Hepatocyte (in vitro differentiated cells): ENCODE measurements around the gene SH3PXD2A. TPM values are rescaled to one million over a fixed set of nuclear protein-coding genes. Genes with fewer than 3 reads are reported as not detected.

Experiments
- DNase-seq: peaks from one replicate; pipeline ENCODE4 v3.0.0-alpha.2; 2016; ENCODE audit warnings: low spot score
- H2AFZ ChIP-seq: fragments of 200-600 bp; sonication (generic); 2 replicates; pipeline ENCODE4 v1.6.0; 2016; ENCODE audit warnings: antibody characterized with exemption, mild to moderate bottlenecking
- H3K27ac ChIP-seq: fragments of 200-600 bp; sonication (generic); 2 replicates; pipeline ENCODE4 v1.5.1; 2016; ENCODE audit warnings: mild to moderate bottlenecking
- H3K27me3 ChIP-seq: fragments of 200-600 bp; sonication (generic); 2 replicates; pipeline ENCODE4 v1.6.1; 2016
- H3K36me3 ChIP-seq: fragments of 200-600 bp; sonication (generic); replicated peaks from 2 replicates; pipeline ENCODE4 v1.5.1; 2016; ENCODE audit warnings: low read depth; ENCODE audit not compliant: insufficient read depth
- H3K4me1 ChIP-seq: fragments of 200-600 bp; sonication (generic); 2 replicates; pipeline ENCODE4 v1.5.1; 2016; ENCODE audit warnings: mild to moderate bottlenecking, moderate library complexity; ENCODE audit not compliant: insufficient read depth
- H3K4me2 ChIP-seq: fragments of 200-600 bp; sonication (generic); 2 replicates; pipeline ENCODE4 v1.6.0; 2016
- H3K4me3 ChIP-seq: fragments of 200-600 bp; sonication (generic); 2 replicates; pipeline ENCODE4 v1.5.1; 2016; ENCODE audit warnings: mild to moderate bottlenecking
- H3K79me2 ChIP-seq: fragments of 200-600 bp; sonication (generic); 2 replicates; pipeline ENCODE4 v1.6.0; 2017; ENCODE audit warnings: mild to moderate bottlenecking
- H3K9me2 ChIP-seq: fragments of 200-600 bp; sonication (generic); replicated peaks from 2 replicates; pipeline ENCODE4 v1.6.0; 2017; ENCODE audit warnings: mild to moderate bottlenecking; ENCODE audit not compliant: insufficient read depth
- H3K9me3 ChIP-seq: fragments of 200-600 bp; sonication (generic); 2 replicates; pipeline ENCODE4 v1.5.1; 2016; ENCODE audit warnings: low read depth, mild to moderate bottlenecking
- H4K20me1 ChIP-seq: fragments of 200-600 bp; sonication (generic); 2 replicates; pipeline ENCODE4 v1.6.0; 2016; ENCODE audit warnings: mild to moderate bottlenecking; ENCODE audit not compliant: insufficient read depth, poor library complexity, severe bottlenecking
- CTCF ChIP-seq: fragments of 200-600 bp; sonication (generic); IDR thresholded peaks from 2 replicates; pipeline ENCODE4 v1.5.1; 2016; ENCODE audit warnings: antibody characterized with exemption, mild to moderate bottlenecking; ENCODE audit not compliant: poor library complexity
- EZH2 ChIP-seq: fragments of 200-600 bp; sonication (generic); IDR thresholded peaks from 2 replicates; pipeline ENCODE4 v1.6.1; 2016; ENCODE audit warnings: antibody characterized with exemption, mild to moderate bottlenecking, borderline replicate concordance
- EZH2phosphoT487 ChIP-seq: fragments of 200-600 bp; sonication (generic); IDR thresholded peaks from one replicate; pipeline ENCODE4 v1.6.1; 2018; ENCODE audit warnings: antibody characterized with exemption, mild to moderate bottlenecking, low read depth, moderate library complexity; ENCODE audit not compliant: unreplicated experiment, severe bottlenecking
- WGBS: methylation state at CpG from one replicate; pipeline ENCODE4 v1.1.6; 2016; ENCODE audit warnings: low lambda C conversion rate; ENCODE audit errors: missing lambda C conversion rate; 5-methylcytosine and 5-hydroxymethylcytosine counted together
- polyA plus RNA-seq: library from polyadenylated mRNA; unstranded; fragments of >200 nt; fragmentation: Nextera tagmentation; extraction: Ambion mirVana; gene quantifications from 2 replicates; pipeline ENCODE4 v1.2.1, GENCODE V29; 2016
- total RNA-seq: library from RNA; depleted of rRNA; stranded (reverse); fragments of >200 nt; gene quantifications from 2 replicates; pipeline ENCODE4 v1.2.3, GENCODE V29; 2014

SH3PXD2A gene
- total and polyA plus RNA-seq, 2 experiments from 2014 or later = 8.4 to 13.6 TPM

- Histone ChIP-seq H3K79me2 (peaks cover 18% of the 10 kb centered on the region), H3K27ac (no peak overlapping the region), H3K4me3 (no peak overlapping the region), H2AFZ (no peak overlapping the region), H3K9me3 (no peaks in the 10 kb centered on the region), H3K9me2 (no peaks in the 10 kb centered on the region), H4K20me1 (peaks cover 11% of the 10 kb centered on the region), H3K36me3 (no peaks in the 10 kb centered on the region), H3K4me1 (peaks cover 17% of the 10 kb centered on the region), H3K27me3 (no peaks in the 10 kb centered on the region), H3K4me2 (no peak overlapping the region)
- TF ChIP-seq EZH2phosphoT487 = no peak
- no peak for TF ChIP-seq EZH2
- no peak for TF ChIP-seq CTCF
- 92% methylated on average over 11 of the region's 11 CpGs for WGBS
- DNase-seq = no peak
Measured at GRCh38 chr10:103649654-103650423, 205.5 kb downstream of the SH3PXD2A start.

GRCh38 chr10:103648636-103649532 is 206.5 kb downstream of the SH3PXD2A start:
- H3K4me3 ChIP-seq = no peak overlapping the region
- H3K9me2 ChIP-seq = no peaks in the 10 kb centered on the region
- peak overlapping the region; percentile 55 for H3K27ac ChIP-seq
- H4K20me1 ChIP-seq = peaks cover 11% of the 10 kb centered on the region
- 77% methylated on average over 18 of the region's 18 CpGs for WGBS
- H3K4me1 ChIP-seq = peaks cover 17% of the 10 kb centered on the region
- H3K27me3 ChIP-seq = no peaks in the 10 kb centered on the region
- H3K36me3 ChIP-seq = no peaks in the 10 kb centered on the region
- peaks cover 11% of the 10 kb centered on the region for H3K79me2 ChIP-seq
- H3K4me2 ChIP-seq = peak overlapping the region; percentile 32
- TF ChIP-seq EZH2 (no peak), EZH2phosphoT487 (no peak), CTCF (no peak)
- DNase-seq = no peak
- no peaks in the 10 kb centered on the region for H3K9me3 ChIP-seq
- no peak overlapping the region for H2AFZ ChIP-seq

GRCh38 chr10:103648251-103648635 is 207.1 kb downstream of the SH3PXD2A start:
- Histone ChIP-seq H3K27ac (peak overlapping the region; percentile 55), H3K4me2 (peak overlapping the region; percentile 32), H3K4me3 (no peak overlapping the region), H4K20me1 (peaks cover 11% of the 10 kb centered on the region), H3K79me2 (peaks cover 10% of the 10 kb centered on the region), H2AFZ (no peak overlapping the region), H3K9me2 (no peaks in the 10 kb centered on the region), H3K36me3 (no peaks in the 10 kb centered on the region), H3K4me1 (peaks cover 17% of the 10 kb centered on the region), H3K27me3 (no peaks in the 10 kb centered on the region), H3K9me3 (no peaks in the 10 kb centered on the region)
- DNase-seq = peak; percentile 24
- TF ChIP-seq EZH2phosphoT487 = no peak
- TF ChIP-seq CTCF = no peak
- no peak for TF ChIP-seq EZH2
- 40% methylated on average over 8 of the region's 8 CpGs for WGBS
